Astrocyte of the cerebellum (primary cell): ENCODE results near the gene OLR1.

Source experiments
- DNase-seq: peaks from one replicate; pipeline ENCODE4 v3.0.0-alpha.2; 2011; ENCODE audit warnings: low read depth
- H3K4me3 ChIP-seq: 2 replicates; pipeline ENCODE4 v1.5.1; 2011; ENCODE audit warnings: mild to moderate bottlenecking, low read depth, low read length, moderate library complexity
- CTCF ChIP-seq: IDR thresholded peaks from 2 replicates; pipeline ENCODE4 v1.5.1; 2012; ENCODE audit warnings: low read length, low read depth, moderate library complexity, mild to moderate bottlenecking; ENCODE audit errors: missing control alignments
- in situ Hi-C: cut with HindIII; loops from 2 replicates; pipeline ENCODE4 v1.10.0; 2017; ENCODE audit warnings: low sequenced_read_pairs

The OLR1 gene

GRCh38 chr12:10128687-10129086, 43.2 kb downstream of the OLR1 start:
- in situ Hi-C loops: no loop called here
- no peak for TF ChIP-seq CTCF
- no peak overlapping the region for H3K4me3 ChIP-seq
- no peak for DNase-seq

- in situ Hi-C loops: no loop called here
- H3K4me3 ChIP-seq: no peak overlapping the region
- TF ChIP-seq CTCF: no peak
- DNase-seq: no peak
Observed at GRCh38 chr12:10126413-10126812, 45.5 kb downstream of the OLR1 start.

GRCh38 chr12:10122689-10123088, 49.2 kb downstream of the OLR1 start:
- DNase-seq: no peak
- in situ Hi-C loops: no loop called here
- TF ChIP-seq CTCF: no peak
- no peak overlapping the region for H3K4me3 ChIP-seq

- no peak for DNase-seq
- TF ChIP-seq CTCF: no peak
- H3K4me3 ChIP-seq: no peak overlapping the region
- in situ Hi-C loops: no loop called here
Observed at GRCh38 chr12:10121278-10121677, 50.7 kb downstream of the OLR1 start.

GRCh38 chr12:10119066-10119465, 52.9 kb downstream of the OLR1 start:
- no peak overlapping the region for H3K4me3 ChIP-seq
- in situ Hi-C loops: no loop called here
- DNase-seq: no peak
- TF ChIP-seq CTCF: no peak

- no peak for TF ChIP-seq CTCF
- no peak overlapping the region for H3K4me3 ChIP-seq
- DNase-seq: no peak
- in situ Hi-C loops: no loop called here
Observed at GRCh38 chr12:10115890-10116289, 56.0 kb downstream of the OLR1 start.

GRCh38 chr12:10115311-10115710, 56.6 kb downstream of the OLR1 start:
- TF ChIP-seq CTCF: no peak
- no peak for DNase-seq
- no peak overlapping the region for H3K4me3 ChIP-seq
- in situ Hi-C loops: no loop called here
